Adrenal gland (tissue), 5 donors: ENCODE results near the gene PUS3.

ENCODE experiments used
- CTCF ChIP-seq, 6 experiments: fragments of 450-650 bp in 4 of 6; fragments of 200-600 bp in 2 of 6; sonication (generic) in 1 of 6; IDR thresholded peaks; 1 replicate in 5 of 6; 2 replicates in 1 of 6; pipeline versions ENCODE4 v1.5.1 to v1.8.0; 2016 to 2021; ENCODE audit warnings: antibody characterized with exemption in 6 of 6, mild to moderate bottlenecking in 2 of 6, moderate library complexity in 1 of 6
- POLR2A ChIP-seq, 2 donors: fragments of 450-650 bp; IDR thresholded peaks; one replicate each; pipeline ENCODE4 v1.6.1; 2017; ENCODE audit warnings: antibody characterized with exemption in 2 of 2, mild to moderate bottlenecking in 2 of 2, moderate library complexity in 1 of 2
- donor health status: DM: no; HTN: no; CAD: no.

- no peak for TF ChIP-seq POLR2A (IDR thresholded peaks at IDR 0.05)
- no peak for TF ChIP-seq CTCF (IDR thresholded peaks at IDR 0.05)
Measured at GRCh38 chr11:125918140-125918840, 15.3 kb upstream of the PUS3 start.
